Midbrain (tissue), 1 donor: ENCODE results near the gene IMPACT.

Source experiments
- DNase-seq: peaks from one replicate; lab custom pipeline; 2025; lab: John Stamatoyannopoulos, UW

IMPACT gene

DNA sequence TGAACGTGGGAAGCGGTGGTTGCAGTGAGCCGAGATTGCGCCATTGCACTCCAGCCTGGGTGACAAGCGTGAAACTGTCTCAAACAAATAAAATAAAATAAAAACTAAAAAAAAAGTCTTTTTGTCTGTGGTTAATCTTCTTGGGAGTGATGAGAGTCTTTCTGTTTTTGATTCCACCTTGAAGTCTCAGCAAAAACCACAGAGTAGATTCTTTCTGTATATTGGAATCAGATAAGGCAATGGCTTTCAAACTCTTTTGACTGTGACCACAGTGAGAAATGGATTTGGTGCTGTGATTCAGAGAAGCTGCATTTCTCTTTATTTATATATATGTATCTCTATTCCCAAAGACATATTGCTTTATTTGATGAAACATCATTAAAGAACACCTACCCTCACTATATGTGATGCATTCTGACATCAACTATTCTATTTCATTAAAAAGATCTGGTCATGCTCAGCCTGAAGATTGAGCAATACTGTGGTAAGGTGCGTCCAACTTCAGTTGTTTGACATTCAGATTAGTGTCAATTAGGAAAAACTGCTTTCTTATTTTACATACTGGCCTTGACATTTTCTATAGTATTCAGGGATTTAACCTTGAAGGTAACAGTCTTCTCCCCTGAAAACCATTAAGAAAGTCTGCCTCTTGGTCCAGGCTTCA, 49.6 kb downstream of the IMPACT start:
- no peak for DNase-seq

DNA sequence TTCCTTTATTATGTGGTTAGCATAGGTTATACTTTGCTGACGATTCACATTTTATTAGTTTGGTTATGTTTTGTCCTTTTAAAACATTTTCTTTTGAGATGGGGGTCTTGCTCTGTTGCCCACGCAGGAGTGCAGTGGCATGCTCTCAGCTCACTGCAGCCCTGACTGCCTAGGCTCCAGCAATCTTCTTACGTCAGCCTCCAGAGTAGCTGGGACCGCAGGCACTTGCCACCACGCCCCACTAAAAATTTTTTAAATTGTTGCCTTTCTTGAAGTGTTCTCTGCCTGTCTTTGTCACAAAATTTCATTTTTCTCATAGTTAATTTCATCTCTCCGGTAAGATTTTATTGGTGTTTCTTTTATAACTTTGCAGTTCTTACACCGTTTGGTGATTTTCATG, 52.9 kb downstream of the IMPACT start:
- DNase-seq = no peak

DNA sequence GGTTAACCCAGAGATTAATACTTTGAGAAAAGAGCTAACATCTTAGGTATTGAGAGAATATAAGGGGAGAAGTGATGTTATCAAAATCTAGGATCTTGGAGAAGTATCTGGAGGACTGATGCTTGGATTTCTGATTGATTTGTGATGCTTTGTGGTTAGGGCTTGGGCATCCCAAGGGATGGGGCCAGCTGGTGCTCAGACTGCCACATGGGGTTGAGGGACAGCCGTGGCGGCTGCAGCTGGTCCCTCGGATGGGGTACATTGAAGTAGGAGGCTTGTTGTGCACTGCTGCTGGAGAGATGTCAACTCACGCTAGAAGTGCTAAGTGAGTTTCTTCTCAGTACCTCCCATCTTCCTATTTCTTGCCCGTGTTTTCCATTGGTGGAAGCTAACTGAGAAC, 56.4 kb downstream of the IMPACT start:
- no peak for DNase-seq

DNA sequence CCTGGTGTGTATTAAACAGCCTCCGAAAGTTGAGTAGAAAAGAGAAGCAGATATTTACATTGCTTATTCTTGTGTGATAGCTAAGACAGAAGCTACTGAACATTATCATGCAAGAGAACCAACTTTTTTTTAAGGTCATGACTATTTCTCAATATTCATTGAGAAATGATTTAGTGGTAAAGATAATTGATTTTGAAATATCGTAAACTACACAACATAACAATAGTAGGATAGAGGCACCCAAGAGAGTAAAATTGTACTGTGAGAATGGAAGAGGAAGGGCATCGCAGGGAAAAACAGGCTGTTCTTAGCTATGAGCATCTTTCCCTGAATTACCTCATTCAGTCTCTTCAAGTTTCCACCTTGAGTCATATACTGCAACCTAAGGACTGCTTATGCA, 59.2 kb downstream of the IMPACT start:
- DNase-seq = no peak

DNA sequence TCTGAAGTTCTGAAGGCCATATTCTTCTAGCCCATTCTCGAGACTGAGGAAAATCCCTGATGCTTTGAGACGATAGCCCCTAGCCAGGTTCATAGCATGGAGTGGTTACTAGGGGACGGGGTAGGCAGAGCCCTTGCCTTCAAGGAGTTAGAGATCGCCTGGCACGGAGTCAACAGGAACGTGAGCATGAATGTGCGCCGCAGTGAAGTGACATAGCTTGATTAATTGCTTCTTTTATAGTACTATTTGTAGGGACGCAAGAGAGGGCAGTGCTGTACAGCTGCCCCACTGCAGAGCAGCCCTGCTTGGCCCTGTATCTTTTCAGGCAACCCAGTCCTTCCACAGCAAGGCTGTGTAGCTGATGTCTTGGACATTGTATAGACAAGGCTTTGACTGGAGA, 60.2 kb downstream of the IMPACT start:
- no peak for DNase-seq

DNA sequence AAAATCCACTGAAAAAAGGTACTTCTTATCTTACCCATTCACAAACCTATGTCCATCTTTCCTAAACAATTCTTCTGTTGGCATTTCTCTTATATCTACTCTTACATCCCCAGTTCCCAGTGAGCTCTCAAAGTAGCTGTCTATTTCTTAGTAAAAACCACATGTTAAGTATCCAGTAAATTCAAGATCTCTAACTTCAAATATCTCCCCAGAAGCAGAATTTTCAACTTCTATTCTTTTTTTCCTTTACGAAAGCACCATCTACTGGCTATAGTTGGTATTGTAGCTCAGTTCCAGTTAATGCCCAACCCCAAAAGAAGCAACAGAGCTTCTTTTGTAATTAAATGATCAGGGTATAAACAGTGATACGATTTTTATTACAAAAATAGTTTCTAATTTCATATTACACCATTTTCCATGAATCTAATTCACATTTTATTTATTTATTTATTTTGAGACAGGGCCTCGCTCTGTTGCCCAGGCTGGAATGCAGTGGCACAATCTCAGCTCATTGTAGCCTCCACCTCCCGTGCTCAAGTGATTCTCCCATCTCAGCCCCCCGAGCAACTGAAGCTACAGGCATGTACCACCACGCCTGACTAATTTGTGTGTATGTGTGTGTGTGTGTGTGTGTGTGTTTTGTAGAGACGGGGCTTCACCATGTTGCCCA, 62.5 kb downstream of the IMPACT start:
- peak; percentile 68 for DNase-seq

DNA sequence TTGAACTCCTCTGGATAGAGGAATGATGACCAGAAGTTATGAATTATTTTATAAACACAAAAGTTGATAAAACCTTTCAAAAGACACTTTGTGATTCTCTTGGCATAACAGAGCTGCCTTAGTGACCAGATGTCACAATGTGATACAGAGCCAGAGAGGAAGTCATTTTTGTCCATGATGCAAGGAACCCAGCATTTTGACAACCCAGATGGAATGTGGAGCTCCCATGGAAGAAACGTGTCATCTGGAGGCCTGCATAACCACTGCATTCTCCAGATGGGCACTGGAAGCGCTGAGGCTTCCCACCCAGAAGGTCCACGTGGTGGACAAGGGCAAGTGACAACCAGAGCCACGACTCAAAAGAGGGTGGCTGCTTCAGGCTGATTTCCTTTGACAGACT, 64.1 kb downstream of the IMPACT start:
- DNase-seq = no peak

DNA sequence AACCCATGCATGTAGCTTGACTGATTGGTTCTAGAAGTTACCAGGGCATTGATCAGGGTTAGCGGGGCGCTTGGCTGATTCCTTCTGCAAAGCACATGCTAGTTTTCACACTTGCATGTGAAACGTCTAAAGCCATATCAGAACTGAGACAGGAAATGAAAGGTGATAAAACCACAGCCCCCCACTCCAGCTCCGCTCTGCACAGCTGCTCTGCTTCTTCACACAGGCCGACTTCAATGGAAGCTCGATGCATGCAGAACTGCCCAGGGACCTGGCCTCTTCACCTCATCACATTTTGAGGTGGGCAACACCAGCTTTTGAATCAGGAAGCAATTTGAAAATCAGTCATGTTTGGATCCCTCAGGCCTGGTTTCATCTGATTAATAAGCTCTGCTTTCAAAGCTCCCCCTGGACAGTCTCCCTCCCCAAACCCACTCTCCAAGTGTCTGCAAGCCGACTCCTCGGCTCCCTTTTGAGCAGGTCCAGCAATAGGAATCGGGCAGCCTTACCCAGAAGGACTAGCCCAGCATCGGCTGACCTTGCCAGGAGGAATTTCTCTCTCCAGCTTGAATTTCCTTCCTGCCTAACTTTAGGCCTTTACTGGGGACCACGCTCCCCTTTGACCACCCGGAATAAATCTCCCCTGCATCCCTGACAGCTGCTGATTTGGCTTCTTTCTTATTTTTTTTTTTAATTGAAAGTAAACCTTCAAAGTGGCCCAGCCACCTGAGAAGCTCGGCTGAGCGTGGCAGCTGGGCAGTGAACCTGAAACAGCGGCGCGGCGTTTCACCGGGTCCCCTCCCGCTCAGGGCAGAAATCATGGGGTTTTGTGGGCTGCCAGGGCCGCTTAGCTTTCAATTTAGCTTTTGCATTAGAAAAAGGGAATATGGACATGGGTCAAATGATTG, 65.7 kb downstream of the IMPACT start:
- DNase-seq = no peak

DNA sequence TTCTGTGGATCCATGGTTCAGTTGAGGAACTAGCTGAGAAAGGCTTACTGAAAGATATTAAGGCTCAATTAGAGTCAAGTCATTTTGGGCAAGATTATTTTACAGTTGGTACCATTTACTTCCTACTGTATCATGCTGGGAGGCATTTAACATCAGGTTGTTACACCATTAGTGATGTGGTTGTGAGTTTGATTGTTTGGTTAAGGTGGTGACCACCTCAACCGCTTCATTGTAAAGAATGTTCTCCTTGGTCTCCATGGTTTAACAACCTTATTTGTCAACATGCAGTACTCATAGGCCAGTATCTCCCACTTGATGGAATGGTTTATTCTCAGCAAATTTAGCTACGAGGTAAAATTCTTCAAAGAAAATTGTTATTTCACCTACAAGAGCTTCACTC, 68.1 kb downstream of the IMPACT start:
- DNase-seq = no peak

DNA sequence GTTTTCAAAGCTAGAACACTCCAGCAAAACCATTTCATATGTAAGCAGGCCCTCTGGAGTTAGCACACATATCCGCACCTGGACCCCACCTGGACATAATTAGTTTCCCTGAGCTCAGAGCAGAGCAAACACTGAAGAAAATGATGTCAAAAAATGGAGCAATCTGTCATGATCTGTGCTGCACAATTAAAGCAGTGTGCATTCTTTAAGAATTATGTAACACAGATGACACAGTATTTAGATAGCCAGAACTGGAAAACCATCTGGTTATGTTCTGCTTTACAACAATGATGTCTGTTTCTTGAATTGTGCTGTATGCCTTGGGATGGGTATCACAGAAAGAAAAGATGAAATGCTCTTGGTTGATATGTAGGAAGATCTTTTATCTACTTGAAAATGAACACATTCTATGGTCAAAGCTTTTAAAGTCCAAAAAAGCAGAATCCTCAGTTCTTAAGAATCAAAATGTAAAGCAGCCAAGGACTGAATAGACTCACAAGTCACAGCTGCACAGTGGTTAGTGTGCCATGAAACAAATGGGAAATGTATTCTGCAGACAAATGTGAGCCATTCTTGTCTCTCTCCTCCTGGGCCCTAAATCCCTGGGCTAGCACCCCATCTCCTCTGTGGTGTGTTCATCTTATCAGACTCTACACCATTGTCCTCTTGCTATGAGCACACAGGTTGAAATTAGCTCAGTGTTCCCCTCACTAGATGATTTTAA, 70.7 kb downstream of the IMPACT start:
- DNase-seq = no peak

DNA sequence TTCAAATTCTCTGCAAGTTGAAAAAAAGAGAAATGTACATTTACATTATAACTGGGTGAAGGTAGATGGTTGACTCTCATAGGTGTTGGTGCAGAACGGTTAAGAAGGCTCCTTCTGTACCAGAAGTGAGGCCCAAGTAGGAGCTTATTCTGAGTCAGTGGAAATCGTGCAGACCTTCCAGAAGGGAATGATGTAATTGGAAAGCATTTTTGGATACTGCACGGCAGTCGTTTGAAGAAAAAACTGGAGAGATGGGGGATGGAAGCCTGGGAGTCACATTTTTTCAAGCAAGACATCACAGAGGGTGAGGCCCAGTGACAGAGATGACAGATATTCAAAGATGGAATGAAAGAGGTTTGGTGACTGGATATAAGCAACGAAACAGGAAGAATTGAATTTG, 73.3 kb downstream of the IMPACT start:
- DNase-seq = no peak

DNA sequence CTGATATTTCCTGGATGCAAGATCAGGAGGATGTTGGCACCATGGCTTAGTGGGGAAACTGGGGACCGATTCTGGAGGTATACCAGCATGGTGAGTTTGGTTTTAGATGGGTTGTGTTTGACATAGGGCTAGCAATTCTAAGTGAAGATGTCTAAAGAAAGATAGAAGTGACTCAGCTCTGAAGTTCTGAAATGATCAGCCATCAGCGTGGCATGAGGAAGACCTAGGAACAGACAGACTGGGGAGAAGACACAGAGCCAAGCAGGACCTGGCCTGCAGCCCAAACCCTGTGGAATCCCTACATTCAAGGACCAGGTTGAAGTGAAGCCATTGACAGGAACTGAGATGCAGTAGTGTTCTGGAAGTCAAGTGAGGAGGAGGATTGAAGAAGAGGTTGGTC, 73.7 kb downstream of the IMPACT start:
- no peak for DNase-seq

DNA sequence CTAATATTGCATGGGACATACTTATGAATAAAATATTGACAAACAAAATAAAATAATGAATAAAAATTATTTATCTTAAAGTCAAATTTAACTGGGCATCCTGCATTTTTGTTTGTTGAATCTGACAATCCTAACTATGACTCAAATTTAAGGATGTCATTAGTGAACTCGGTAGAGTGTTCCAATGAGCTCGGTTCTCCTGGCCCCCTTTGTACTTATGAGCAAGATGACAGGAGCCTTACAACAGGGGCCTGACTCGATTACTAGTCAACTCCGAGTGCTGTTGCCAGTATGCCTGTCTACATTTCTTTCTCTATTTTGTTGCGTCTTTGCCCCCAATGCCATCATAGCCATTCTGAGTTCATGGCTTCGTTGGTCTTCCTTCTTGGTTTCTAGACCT, 74.3 kb downstream of the IMPACT start:
- DNase-seq = no peak

DNA sequence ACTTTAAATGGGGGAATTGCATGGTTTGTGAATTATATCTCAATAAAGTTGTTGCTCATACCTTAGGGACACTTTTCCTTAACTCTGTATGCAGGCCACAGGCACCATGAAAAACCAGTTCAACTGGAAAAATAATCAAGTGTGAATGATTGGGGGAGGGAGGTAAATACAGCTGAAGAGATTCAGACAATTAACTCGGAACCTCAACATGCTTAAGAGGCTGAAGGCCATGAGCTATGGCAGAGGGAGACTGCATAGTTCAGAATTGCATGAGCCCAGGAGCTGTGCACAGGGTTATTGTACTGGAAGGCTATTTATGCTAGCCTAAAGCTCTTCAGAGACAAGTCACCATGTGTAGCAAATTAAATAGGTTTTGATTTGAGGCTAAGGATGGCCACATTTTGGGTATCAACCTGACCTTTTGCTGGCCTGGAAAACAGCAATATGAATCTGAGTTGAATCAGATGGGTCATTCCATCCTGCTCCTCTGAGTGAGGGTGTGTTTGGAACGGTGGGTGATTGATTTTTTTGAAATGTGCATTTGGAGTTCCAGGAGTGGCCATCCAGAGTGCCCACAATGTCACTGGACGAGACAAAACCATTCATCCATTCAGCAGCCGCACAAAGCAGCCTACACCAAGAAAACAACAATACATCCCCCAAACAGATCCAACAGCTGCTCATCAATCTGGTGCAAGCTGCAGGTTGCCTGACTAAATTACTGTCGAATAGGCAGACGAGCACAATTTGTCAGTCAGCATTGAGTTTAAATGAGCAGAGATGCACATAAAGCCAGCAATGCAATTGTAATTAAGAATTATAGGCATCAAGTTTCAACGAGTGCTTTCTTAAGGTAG, 76.4 kb downstream of the IMPACT start:
- no peak for DNase-seq
